ENCODE results near the gene GPRIN1.

DNA sequence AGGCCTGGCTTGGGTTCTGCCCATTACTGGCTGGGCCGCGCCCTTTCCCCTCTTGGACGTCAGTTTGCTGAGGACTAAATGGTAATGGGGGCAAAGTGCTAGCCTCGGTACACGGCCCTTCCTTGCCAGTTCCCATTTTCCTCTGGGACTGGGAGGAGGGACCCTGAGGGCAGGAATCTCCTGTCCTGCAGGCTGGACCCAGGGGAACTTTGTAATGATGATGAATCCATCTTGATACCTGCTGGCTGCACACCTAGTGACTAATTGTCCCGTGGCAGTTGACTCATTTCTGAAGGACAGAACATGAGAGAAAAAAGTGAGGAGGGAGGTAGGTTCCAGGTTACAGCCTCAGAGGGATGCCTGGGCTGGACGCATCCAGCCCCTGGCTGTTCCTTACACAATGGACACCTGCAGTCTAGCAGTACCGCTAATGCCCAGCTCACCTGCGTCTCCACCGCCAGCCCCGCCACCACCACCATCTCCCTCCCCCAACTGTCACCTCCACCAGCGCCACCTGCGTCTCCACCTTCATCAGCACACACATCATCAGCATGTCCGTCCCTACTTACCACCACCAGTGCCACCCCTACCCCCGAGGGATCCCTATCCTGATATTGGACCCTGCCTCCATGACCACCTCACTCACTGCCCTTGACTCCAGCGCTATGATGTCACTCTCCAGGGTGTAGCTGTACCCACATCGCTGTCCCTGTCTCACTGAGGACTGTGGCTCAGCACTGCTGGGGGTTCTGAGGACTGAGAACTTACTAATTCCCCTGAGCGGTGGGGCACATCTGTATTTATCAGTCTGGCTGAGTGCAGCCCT, 56.5 kb downstream of the GPRIN1 start:
- no peak for TF ChIP-seq GATA3 (IDR thresholded peaks at IDR 0.05; ENCODE audit: low read depth, low read length)
- no peak for TF ChIP-seq GATA2 (IDR thresholded peaks at IDR 0.05; ENCODE audit: low read depth, low read length)

Measured in SH-SY5Y (cell line).